Ascending aorta (tissue), 2 donors: ENCODE data around the gene P3H1. TPM values are rescaled to one million over a fixed set of nuclear protein-coding genes. Genes with fewer than 3 reads are reported as not detected.

Experiments used
- DNase-seq, 2 donors: peaks; one replicate each; pipeline ENCODE4 v3.0.0-alpha.2; 2019; ENCODE audit warnings: low spot score in 2 of 2
- H3K27ac ChIP-seq, 2 donors: fragments of 200-600 bp; sonication (generic); one replicate each; pipeline ENCODE4 v1.5.1; 2016 to 2017; ENCODE audit warnings: mild to moderate bottlenecking in 1 of 2
- H3K27me3 ChIP-seq: fragments of 200-600 bp; sonication (generic); one replicate; pipeline ENCODE4 v1.5.1; 2017
- H3K36me3 ChIP-seq, 2 donors: fragments of 200-600 bp; sonication (generic); one replicate each; pipeline ENCODE4 v1.5.1; 2016
- H3K4me1 ChIP-seq, 2 donors: fragments of 200-600 bp; sonication (generic); one replicate each; pipeline ENCODE4 v1.5.1; 2016 to 2017; ENCODE audit warnings: mild to moderate bottlenecking in 1 of 2
- H3K4me3 ChIP-seq, 2 donors: fragments of 200-600 bp; sonication (generic); one replicate each; pipeline ENCODE4 v1.5.1; 2016 to 2017; ENCODE audit warnings: mild to moderate bottlenecking in 1 of 2
- H3K9me3 ChIP-seq, 2 donors: fragments of 200-600 bp; sonication (generic); one replicate each; pipeline ENCODE4 v1.5.1; 2016
- intact Hi-C: fragments of 100-400 bp; cut with DNase I; formaldehyde crosslinking; loops from one replicate; pipeline ENCODE4 v1.15.1; 2023
- total RNA-seq: library from RNA; depleted of rRNA; stranded (reverse); fragments of >200 nt; gene quantifications from one replicate; pipeline ENCODE4 v1.1.0, GENCODE V29; 2016
- TF ChIP-seq, protein P1 (sequence below), 3 experiments: fragments of 200-600 bp in 2 of 3; fragments of 450-650 bp in 1 of 3; sonication (generic) in 2 of 3; IDR thresholded peaks; one replicate each; pipeline ENCODE4 v1.5.1; 2016 to 2019; ENCODE audit warnings: antibody characterized with exemption in 3 of 3, mild to moderate bottlenecking in 1 of 3, moderate library complexity in 1 of 3

P3H1 gene
- total RNA-seq, 1 donor from 2014 or later: 72.2 TPM

DNA sequence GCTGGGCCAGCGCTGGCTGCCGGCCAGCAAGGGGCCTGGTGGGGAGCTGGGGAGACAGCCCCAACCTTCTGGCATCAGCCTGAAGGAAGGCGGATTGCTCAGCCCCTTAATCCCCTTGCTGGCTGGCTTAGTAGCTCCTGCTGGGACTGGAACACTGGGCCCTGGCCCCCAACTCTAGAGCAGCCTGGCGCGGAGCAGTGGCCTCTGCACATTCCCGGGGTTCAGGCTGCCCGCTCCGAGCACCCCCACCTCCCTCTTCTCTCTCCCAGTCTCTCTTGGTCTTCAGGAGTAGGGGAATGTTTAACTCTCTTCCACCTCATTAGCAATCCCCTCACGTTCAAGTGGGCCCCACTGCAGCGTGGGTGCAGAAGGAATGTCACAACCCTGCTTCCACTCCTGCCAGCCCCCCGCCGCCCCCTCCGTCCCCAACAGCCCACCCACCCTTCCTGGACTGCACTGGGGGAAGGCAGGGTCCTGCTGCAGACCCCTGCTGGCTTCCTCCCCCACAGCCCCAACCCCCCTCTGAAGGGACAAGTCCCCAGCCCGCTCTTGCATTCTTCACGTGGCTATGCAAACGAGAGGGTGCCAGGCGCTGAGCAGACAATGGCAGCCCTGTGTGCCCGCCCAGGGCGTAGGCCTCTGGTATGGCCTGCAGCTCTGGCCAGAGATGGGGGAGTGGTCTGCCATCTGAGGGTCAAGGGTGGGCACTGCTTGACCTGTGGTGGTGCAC lies 25.8 kb downstream of the P3H1 start:
- H3K9me3 ChIP-seq: no peaks in the 10 kb centered on the region
- peaks cover 5 to 6% of the 10 kb centered on the region in 2 donors for H3K36me3 ChIP-seq
- H3K27ac ChIP-seq: no peak overlapping the region
- H3K4me1 ChIP-seq: no peaks in the 10 kb centered on the region
- no peak for DNase-seq
- H3K27me3 ChIP-seq: no peaks in the 10 kb centered on the region
- no peak overlapping the region for H3K4me3 ChIP-seq
- TF ChIP-seq, protein P1, sequence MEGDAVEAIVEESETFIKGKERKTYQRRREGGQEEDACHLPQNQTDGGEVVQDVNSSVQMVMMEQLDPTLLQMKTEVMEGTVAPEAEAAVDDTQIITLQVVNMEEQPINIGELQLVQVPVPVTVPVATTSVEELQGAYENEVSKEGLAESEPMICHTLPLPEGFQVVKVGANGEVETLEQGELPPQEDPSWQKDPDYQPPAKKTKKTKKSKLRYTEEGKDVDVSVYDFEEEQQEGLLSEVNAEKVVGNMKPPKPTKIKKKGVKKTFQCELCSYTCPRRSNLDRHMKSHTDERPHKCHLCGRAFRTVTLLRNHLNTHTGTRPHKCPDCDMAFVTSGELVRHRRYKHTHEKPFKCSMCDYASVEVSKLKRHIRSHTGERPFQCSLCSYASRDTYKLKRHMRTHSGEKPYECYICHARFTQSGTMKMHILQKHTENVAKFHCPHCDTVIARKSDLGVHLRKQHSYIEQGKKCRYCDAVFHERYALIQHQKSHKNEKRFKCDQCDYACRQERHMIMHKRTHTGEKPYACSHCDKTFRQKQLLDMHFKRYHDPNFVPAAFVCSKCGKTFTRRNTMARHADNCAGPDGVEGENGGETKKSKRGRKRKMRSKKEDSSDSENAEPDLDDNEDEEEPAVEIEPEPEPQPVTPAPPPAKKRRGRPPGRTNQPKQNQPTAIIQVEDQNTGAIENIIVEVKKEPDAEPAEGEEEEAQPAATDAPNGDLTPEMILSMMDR (IDR thresholded peaks at IDR 0.05): no peak
- intact Hi-C loops: no loop called here

DNA sequence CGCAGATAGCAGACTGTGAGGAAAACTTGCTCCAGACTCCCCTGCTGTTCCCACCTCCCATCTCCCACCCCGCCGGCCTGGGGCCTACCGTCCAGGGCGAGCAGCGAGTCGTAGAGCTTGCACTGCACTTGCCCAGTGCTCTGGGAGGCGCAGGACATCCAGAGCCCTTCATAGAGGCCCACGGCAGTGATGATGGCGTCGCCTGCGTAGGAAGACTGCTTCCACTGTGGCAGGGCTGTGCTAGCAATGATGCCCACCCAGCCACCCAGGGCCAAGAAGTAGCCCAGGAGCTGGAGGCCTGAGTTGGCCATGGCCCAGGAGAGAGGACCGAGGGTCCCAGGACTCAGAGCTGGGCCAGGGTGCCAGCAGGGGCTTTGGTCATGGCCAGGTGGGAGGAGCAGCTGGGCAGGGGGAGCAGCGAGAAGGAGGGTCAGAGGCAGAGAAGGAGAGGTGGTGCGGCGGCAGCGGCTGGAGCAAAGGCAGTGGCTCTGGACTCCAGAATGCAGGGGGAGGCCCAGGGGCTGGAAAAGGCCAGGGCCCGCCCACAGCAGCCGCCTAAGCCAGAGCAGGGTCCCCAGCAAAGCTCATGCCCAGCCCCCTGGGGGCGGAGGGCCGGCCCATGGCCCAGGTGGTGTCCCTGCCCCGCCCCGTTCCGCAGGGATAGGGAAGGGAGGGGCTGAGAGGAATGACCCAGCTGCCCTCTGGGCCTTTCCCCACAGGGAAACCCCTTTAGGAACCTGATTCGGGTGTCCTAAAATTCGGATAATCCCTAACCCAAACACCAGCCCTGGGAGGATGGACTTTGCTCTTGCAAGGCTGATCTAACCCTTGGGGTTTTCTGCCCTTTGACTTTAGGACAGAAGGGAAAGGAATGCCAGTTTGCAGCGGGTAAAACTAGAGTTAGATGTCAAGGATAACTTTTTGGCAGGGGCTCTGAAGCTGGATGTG lies 26.8 kb downstream of the P3H1 start, which contains the start of gene CLDN19:
TSS of gene CLDN19 (minus strand) at position 484 of the 948 bp plus-strand sequence. CDS start at position 311, 173 bp downstream.
- DNase-seq: no peak
- no peaks in the 10 kb centered on the region for H3K9me3 ChIP-seq
- intact Hi-C loops: no loop called here
- H3K4me3 ChIP-seq: no peak within 1 kb of the TSS
- H3K27me3 ChIP-seq: no peaks in the 10 kb centered on the region
- H3K27ac ChIP-seq: no peak within 1 kb of the TSS
- TF ChIP-seq, protein P1 (IDR thresholded peaks at IDR 0.05): no peak
- H3K36me3 ChIP-seq: no peaks in the 10 kb centered on the region
- no peaks in the 10 kb centered on the region for H3K4me1 ChIP-seq

DNA sequence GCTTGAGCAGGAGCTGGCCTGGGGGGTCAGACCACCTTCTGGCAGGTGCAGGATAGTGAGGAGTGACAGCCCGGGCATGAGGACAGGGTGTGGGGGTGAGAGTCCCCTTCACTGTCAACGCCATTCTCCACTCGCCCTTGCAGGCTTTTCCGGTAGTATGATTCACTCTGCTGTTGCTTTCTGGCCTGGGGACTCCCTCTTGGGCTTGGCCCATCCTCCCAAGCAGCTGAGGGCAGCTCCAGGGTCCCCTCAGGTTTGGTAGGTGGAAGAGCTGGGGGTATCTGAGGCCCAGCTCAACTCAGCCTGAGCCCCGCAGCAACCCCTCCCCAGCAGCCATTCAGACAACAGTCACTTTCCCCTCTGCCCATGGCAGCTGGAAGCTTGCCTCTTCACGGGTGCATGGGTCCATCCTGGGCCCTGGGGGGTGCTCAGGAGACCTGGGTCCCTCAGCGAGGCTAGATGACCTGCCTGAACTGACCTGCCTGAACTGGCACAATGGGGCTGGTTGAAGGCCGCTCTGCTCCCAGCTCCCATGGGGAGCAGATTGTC lies 28.1 kb downstream of the P3H1 start:
- TF ChIP-seq, protein P1 (IDR thresholded peaks at IDR 0.05): no peak
- Histone ChIP-seq H3K36me3 (no peaks in the 10 kb centered on the region), H3K9me3 (no peaks in the 10 kb centered on the region), H3K4me1 (no peaks in the 10 kb centered on the region), H3K27me3 (no peaks in the 10 kb centered on the region), H3K4me3 (no peak overlapping the region), H3K27ac (no peak overlapping the region)
- DNase-seq: no peak
- intact Hi-C loops: no loop called here

DNA sequence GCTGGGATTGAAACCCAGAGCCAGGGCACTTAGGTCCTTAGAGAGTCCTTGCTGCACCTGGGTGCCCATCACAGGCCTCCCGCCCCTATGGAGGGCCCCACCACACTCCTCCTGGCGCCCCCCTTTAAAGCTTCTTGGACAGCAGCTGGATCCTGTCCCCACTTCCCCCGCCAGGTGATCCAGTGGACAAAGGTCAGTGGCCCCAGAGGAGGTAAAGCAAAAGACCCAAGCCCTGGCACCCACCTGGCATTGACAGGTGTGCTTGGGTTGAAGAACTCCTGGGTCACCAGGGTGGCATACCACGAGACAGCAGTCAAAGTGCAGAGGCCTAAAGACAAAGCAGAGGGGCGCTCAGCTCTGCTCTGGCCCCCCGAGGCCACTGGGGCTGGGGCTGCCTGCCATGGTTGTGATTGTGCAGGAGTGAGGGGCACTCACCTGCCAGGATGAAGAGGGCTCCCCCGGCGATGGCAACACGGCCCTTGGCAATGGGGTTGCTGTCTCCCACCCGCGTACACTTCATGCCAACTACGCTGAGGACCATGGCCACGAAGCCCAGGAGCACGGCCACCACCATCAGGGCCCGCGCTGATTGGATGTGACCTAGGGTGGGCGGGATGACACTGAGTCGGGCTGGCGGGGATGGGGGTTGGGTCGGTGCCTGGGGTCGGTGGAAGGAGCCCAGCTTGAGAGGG lies 28.7 kb downstream of the P3H1 start:
- Histone ChIP-seq H3K27me3 (no peaks in the 10 kb centered on the region), H3K36me3 (no peaks in the 10 kb centered on the region), H3K4me1 (no peaks in the 10 kb centered on the region), H3K27ac (no peak overlapping the region), H3K4me3 (no peak overlapping the region), H3K9me3 (no peaks in the 10 kb centered on the region)
- intact Hi-C loops: no loop called here
- DNase-seq: no peak
- TF ChIP-seq, protein P1 (IDR thresholded peaks at IDR 0.05): no peak

DNA sequence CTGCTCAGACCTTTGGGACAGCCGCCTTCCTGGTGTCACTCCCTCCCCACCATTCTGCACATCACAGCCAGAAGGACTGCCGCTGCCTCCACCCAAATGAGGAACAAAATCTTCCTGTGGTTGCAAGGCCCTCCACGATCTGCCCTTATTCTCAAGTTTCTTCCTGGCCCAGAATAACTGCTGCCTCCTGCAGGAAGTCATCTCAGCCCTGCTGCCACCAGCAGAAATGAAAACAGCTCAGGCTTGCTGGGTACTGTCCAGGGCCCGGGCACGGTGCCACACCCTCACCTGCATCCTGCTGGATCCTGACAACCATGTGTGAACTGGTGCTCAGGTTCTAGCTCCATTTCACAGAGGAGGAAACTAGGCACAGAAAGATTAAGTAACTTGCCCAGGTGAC lies 29.6 kb downstream of the P3H1 start:
- Histone ChIP-seq H3K27me3 (no peaks in the 10 kb centered on the region), H3K9me3 (no peaks in the 10 kb centered on the region), H3K4me1 (no peaks in the 10 kb centered on the region), H3K36me3 (no peaks in the 10 kb centered on the region), H3K27ac (no peak overlapping the region), H3K4me3 (no peak overlapping the region)
- no peak for DNase-seq
- TF ChIP-seq, protein P1 (IDR thresholded peaks at IDR 0.05): no peak
- intact Hi-C loops: no loop called here
